K562 (cell line): ENCODE data around the gene FCSK. TPM values are rescaled to one million over a fixed set of nuclear protein-coding genes. Genes with fewer than 3 reads are reported as not detected.

ENCODE experiments used
- ATAC-seq: fragments of 200-7000 bp; cut with Tn5 transposase; 3 replicates; pipeline ENCODE4 v1.9.1; 2020; ENCODE audit warnings: moderate library complexity
- BruUV-seq: library from RNA; stranded (reverse); fragments of 400-500 nt; replicated peaks from 2 replicates; lab custom pipeline; 2021; lab: Mats Ljungman, UMichigan
- CTCF ChIA-PET: fragments of 300-600 bp; formaldehyde crosslinking; extraction: SDS; loops from one replicate; lab custom pipeline; 2021; ENCODE audit warnings: low intra/inter-chr PET ratio; lab: Yijun Ruan, JAX
- POLR2A ChIA-PET: fragments of 300-600, 350-650 bp; sonication (Branson Sonifier 250); formaldehyde crosslinking; extraction: SDS; loops from one replicate; lab custom pipeline; 2021; ENCODE audit warnings: antibody characterized with exemption, inconsistent platforms; lab: Yijun Ruan, JAX
- DNase-seq, 4 experiments: peaks; one replicate each; pipeline versions ENCODE4 v3.0.0 to v3.0.0-alpha.2; 2011 to 2018; ENCODE audit warnings: low spot score in 3 of 4, mixed read lengths in 3 of 4; ENCODE audit errors: extremely low read depth in 1 of 4
- FAIRE-seq: peaks from 2 replicates; lab custom pipeline; 2011; peaks lifted over from hg19 to GRCh38; lab: Jason Lieb, UNC
- H2AFZ ChIP-seq: 2 replicates; pipeline ENCODE4 v1.6.0; 2011; ENCODE audit warnings: low read depth, low read length, control low read depth, inconsistent platforms
- H3K27ac ChIP-seq: fragments of 200-600 bp; 3 replicates; pipeline ENCODE4 v1.8.0; 2011; ENCODE audit warnings: low read depth, mild to moderate bottlenecking, control low read depth, inconsistent platforms, low read length, moderate library complexity, mixed read lengths; ENCODE audit errors: extremely low read depth
- H3K27me3 ChIP-seq, 2 experiments: fragments of 300-600 bp in 1 of 2; 2 replicates in 1 of 2; 3 replicates in 1 of 2; pipeline versions ENCODE4 v1.6.0 to v1.8.0; 2011; ENCODE audit warnings: inconsistent platforms in 2 of 2, low read length in 2 of 2, mild to moderate bottlenecking in 1 of 2, mixed read lengths in 1 of 2, moderate library complexity in 1 of 2; ENCODE audit not compliant: control insufficient read depth in 2 of 2, insufficient read depth in 2 of 2
- H3K36me3 ChIP-seq: fragments of 300-600 bp; 3 replicates; pipeline ENCODE4 v1.8.0; 2011; ENCODE audit warnings: mild to moderate bottlenecking, low read length, inconsistent platforms; ENCODE audit not compliant: control insufficient read depth, insufficient read depth
- H3K4me1 ChIP-seq, 2 experiments: fragments of 200-600 bp in 1 of 2; replicated peaks in 1 of 2; 2 replicates in 1 of 2; 3 replicates in 1 of 2; pipeline versions ENCODE4 v1.5.1 to v1.8.0; 2011; ENCODE audit warnings: inconsistent platforms in 2 of 2, low read length in 2 of 2, mild to moderate bottlenecking in 1 of 2, mixed read lengths in 1 of 2, moderate library complexity in 1 of 2; ENCODE audit not compliant: control insufficient read depth in 2 of 2, insufficient read depth in 2 of 2
- H3K4me2 ChIP-seq: 2 replicates; pipeline ENCODE4 v1.6.1; 2011; ENCODE audit warnings: low read length, control low read depth, inconsistent platforms, mixed read lengths; ENCODE audit not compliant: insufficient read depth
- H3K4me3 ChIP-seq: fragments of 200-600 bp; sonication (generic), shearing (Covaris generic); 2 replicates; pipeline ENCODE4 v1.5.1; 2016; ENCODE audit warnings: control low read depth, inconsistent platforms
- H3K79me2 ChIP-seq: fragments of 200-600 bp; 3 replicates; pipeline ENCODE4 v1.8.0; 2011; ENCODE audit warnings: low read length, inconsistent platforms; ENCODE audit not compliant: control insufficient read depth, insufficient read depth
- H3K9ac ChIP-seq, 2 experiments: 2 replicates each; pipeline versions ENCODE4 v1.6.0 to v1.6.1; 2011; ENCODE audit warnings: low read depth in 2 of 2, low read length in 2 of 2, control low read depth in 1 of 2, inconsistent platforms in 1 of 2, mild to moderate bottlenecking in 1 of 2, mixed read lengths in 1 of 2; ENCODE audit not compliant: insufficient read depth in 1 of 2
- H3K9me1 ChIP-seq: one replicate; pipeline ENCODE4 v1.6.0; 2011; ENCODE audit warnings: inconsistent platforms, mild to moderate bottlenecking, low read length, moderate library complexity; ENCODE audit not compliant: control insufficient read depth, insufficient read depth
- H3K9me3 ChIP-seq: replicated peaks from 2 replicates; pipeline ENCODE4 v1.5.1; 2011; ENCODE audit warnings: low read depth, low read length, inconsistent platforms; ENCODE audit not compliant: control insufficient read depth, insufficient read depth
- H4K20me1 ChIP-seq: replicated peaks from 2 replicates; pipeline ENCODE4 v1.6.1; 2011; ENCODE audit warnings: low read length, inconsistent platforms, mixed read lengths; ENCODE audit not compliant: control insufficient read depth, insufficient read depth
- CBX1 ChIP-seq: sonication (generic); IDR thresholded peaks from 2 replicates; pipeline ENCODE4 v1.6.1; 2016; ENCODE audit warnings: antibody characterized with exemption, low read depth, mild to moderate bottlenecking
- CREB1 ChIP-seq, 2 experiments: sonication (generic) in 1 of 2; formaldehyde crosslinking in 1 of 2; IDR thresholded peaks; 2 replicates each; pipeline versions ENCODE4 v1.6.1 to v1.8.0; 2012 to 2022; ENCODE audit warnings: inconsistent platforms in 1 of 2, mild to moderate bottlenecking in 1 of 2, missing genetic modification reagents in 1 of 2, moderate library complexity in 1 of 2
- KLF6 ChIP-seq: fragments of 250-450 bp; sonication (Bioruptor Pico); IDR thresholded peaks from 2 replicates; pipeline ENCODE4 v1.4.0; 2020; ENCODE audit warnings: mild to moderate bottlenecking, moderate library complexity, borderline replicate concordance
- PBX2 ChIP-seq, 2 experiments: IDR thresholded peaks in 1 of 2; conservative IDR thresholded peaks in 1 of 2; 2 replicates each; pipeline ENCODE4 v1.6.1; 2016; ENCODE audit warnings: low read depth in 2 of 2, mild to moderate bottlenecking in 1 of 2, missing compliant biosample characterization in 1 of 2, missing genetic modification characterization in 1 of 2, moderate library complexity in 1 of 2
- SIN3A ChIP-seq, 2 experiments: fragments of 150-350 bp in 1 of 2; IDR thresholded peaks; 2 replicates each; pipeline ENCODE4 v1.6.1; 2011 to 2016; ENCODE audit warnings: borderline replicate concordance in 2 of 2, low read depth in 2 of 2, low read length in 2 of 2, mild to moderate bottlenecking in 2 of 2, moderate library complexity in 2 of 2; ENCODE audit not compliant: control insufficient read depth in 1 of 2
- SNIP1 ChIP-seq: fragments of 450-650 bp; IDR thresholded peaks from 2 replicates; pipeline ENCODE4 v1.7.1; 2017; ENCODE audit warnings: low read depth, mild to moderate bottlenecking
- TCF7L2 ChIP-seq: fragments of 150-350 bp; IDR thresholded peaks from 2 replicates; pipeline ENCODE4 v1.6.1; 2016; ENCODE audit warnings: low read depth, mild to moderate bottlenecking, low read length, moderate library complexity
- TSC22D4 ChIP-seq: fragments of 450-650 bp; IDR thresholded peaks from 2 replicates; pipeline ENCODE4 v1.6.1; 2016; ENCODE audit warnings: missing genetic modification characterization, missing biosample characterization, control low read depth
- USF2 ChIP-seq: sonication (generic); formaldehyde crosslinking; IDR thresholded peaks from 2 replicates; pipeline ENCODE4 v1.5.0; 2020; ENCODE audit warnings: missing genetic modification reagents
- ZFP91 ChIP-seq: sonication (generic); formaldehyde crosslinking; IDR thresholded peaks from 2 replicates; pipeline ENCODE4 v1.8.0; 2022; ENCODE audit warnings: mild to moderate bottlenecking, missing genetic modification reagents
- ZNF121 ChIP-seq: sonication (generic); formaldehyde crosslinking; conservative IDR thresholded peaks from 2 replicates; pipeline ENCODE4 v1.8.0; 2022; ENCODE audit warnings: missing genetic modification reagents
- WGBS: fragments of 100-300 bp; shearing (Covaris generic); methylation state at CpG from one replicate; pipeline ENCODE4 v1.1.6; 2016; ENCODE audit warnings: low coverage, mixed read lengths; ENCODE audit not compliant: insufficient coverage; ENCODE audit errors: missing lambda C conversion rate; 5-methylcytosine and 5-hydroxymethylcytosine counted together
- in situ Hi-C: fragments of 300-500 bp; cut with MboI; formaldehyde crosslinking; loops from 4 replicates; pipeline ENCODE4 v1.15.0; 2018; ENCODE audit warnings: inconsistent platforms, mixed read lengths
- intact Hi-C: fragments of 100-400 bp; cut with micrococcal nuclease; formaldehyde crosslinking; loops from 2 replicates; pipeline ENCODE4 v1.14.2; 2022
- polyA plus RNA-seq, 8 experiments: library from polyadenylated mRNA; depleted of rRNA in 4 of 8; stranded (reverse) in 5 of 8; unstranded in 3 of 8; fragments of >200 nt; fragmentation: Nextera tagmentation in 2 of 8; fragmentation: Illumina TruSeq in 1 of 8; extraction: Ambion mirVana in 2 of 8; extraction: Trizol in 1 of 8; gene quantifications; 2 replicates each; pipeline versions ENCODE4 v1.2.1 to v1.2.3, GENCODE V29; 2011 to 2014; ENCODE audit warnings: inconsistent platforms in 1 of 8, missing spikeins in 1 of 8
- total RNA-seq, 7 experiments: library from RNA; depleted of rRNA in 6 of 7; stranded (reverse); fragments of >200 nt in 6 of 7; fragmentation: Illumina TruSeq in 2 of 7; extraction: Trizol in 2 of 7; gene quantifications; 2 replicates each; pipeline versions ENCODE4 v1.2.1 to v1.2.3, GENCODE V29; 2011 to 2021; ENCODE audit warnings: low replicate concordance in 1 of 7

The FCSK gene
- total and polyA plus RNA-seq, 9 of the 15 experiments (the other 6 are each of a cell fraction or from before 2014, with no cell fraction given): 0.92 to 18.6 (median 8.3) TPM

- POLR2A ChIA-PET: interaction anchor here (1.1 kb wide), 1 partner anchor 15 kb away, joined by 3 read pairs; no protein-coding TSS in a partner anchor
- H2AFZ ChIP-seq: no peak overlapping the region
- FAIRE-seq (no peak), ATAC-seq (no peak), DNase-seq (no peak)
- TF ChIP-seq CBX1 (no peak), TSC22D4 (no peak), SIN3A (IDR thresholded peaks at IDR 0.05; ENCODE audit: borderline replicate concordance in 2 of 2, control insufficient read depth in 1 of 2, low read depth in 2 of 2, low read length in 2 of 2) (no peak), TCF7L2 (no peak), KLF6 (CRISPR knock-in tag) (no peak), CREB1 (IDR thresholded peaks at IDR 0.05) (no peak), CREB1 (CRISPR knock-in tag; IDR thresholded peaks at IDR 0.05) (no peak), SNIP1 (no peak), ZNF121 (CRISPR knock-in tag) (no peak), PBX2 (CRISPR knock-in tag; IDR thresholded peaks at IDR 0.05; ENCODE audit: low read depth) (no peak), PBX2 (tag; conservative IDR thresholded peaks at IDR 0.05; ENCODE audit: low read depth) (no peak), USF2 (CRISPR knock-in tag) (no peak), ZFP91 (CRISPR knock-in tag) (no peak)
- no peaks in the 10 kb centered on the region for H3K79me2 ChIP-seq
- no peaks in the 10 kb centered on the region for H4K20me1 ChIP-seq
- CTCF ChIA-PET: no interaction called here
- no peaks in the 10 kb centered on the region for H3K27me3 ChIP-seq
- H3K9ac ChIP-seq: no peak overlapping the region
- no peaks in the 10 kb centered on the region for H3K9me3 ChIP-seq
- BruUV-seq: no TSS peak
- 63% methylated on average over 5 of the region's 5 CpGs for WGBS
- intact Hi-C loops (no loop called here), in situ Hi-C loops (no loop called here)
- H3K27ac ChIP-seq: no peak overlapping the region
- H3K9me1 ChIP-seq: no peaks in the 10 kb centered on the region
- H3K4me2 ChIP-seq: no peak overlapping the region
- H3K4me1 ChIP-seq: no peaks in the 10 kb centered on the region; a peak in 1 of 5 replicates
- no peak overlapping the region for H3K4me3 ChIP-seq
- H3K36me3 ChIP-seq: peaks cover 50% of the 10 kb centered on the region; the same call in 2 of the 3 replicates
Measured at GRCh38 chr16:70494202-70494770, 39.9 kb downstream of the FCSK start.
